ENCODE data around the gene PTPRK. TPM values are rescaled to one million over a fixed set of nuclear protein-coding genes. Genes with fewer than 3 reads are reported as not detected.

Gene PTPRK
- total and polyA plus RNA-seq, 2 of the 8 experiments (the other 6 are each of a cell fraction or from before 2014, with no cell fraction given): 11.4 to 47.3 TPM

- no peak for TF ChIP-seq TCF12 (IDR thresholded peaks at IDR 0.05; ENCODE audit: low read depth, low read length)
- no peak for TF ChIP-seq NANOG (IDR thresholded peaks at IDR 0.05; ENCODE audit: insufficient read depth, low read depth, low read length, poor library complexity, severe bottlenecking)
- no peak for TF ChIP-seq EZH2 (IDR thresholded peaks at IDR 0.05; ENCODE audit: low read depth, low read length, severe bottlenecking)
- TF ChIP-seq CEBPB (IDR thresholded peaks at IDR 0.05; ENCODE audit: low read depth, low read length): no peak
Measured at GRCh38 chr6:128425856-128426255, 94.5 kb downstream of the PTPRK start (continued).
